ENCODE measurements around the gene WDR76. TPM values are rescaled to one million over a fixed set of nuclear protein-coding genes. Genes with fewer than 3 reads are reported as not detected.

The WDR76 gene
- total RNA-seq, 1 donor from 2014 or later = 61.4 TPM

GRCh38 chr15:43872416-43873020 lies 45.7 kb downstream of the WDR76 start:
- intact Hi-C loops (cut with micrococcal nuclease) = loop anchor here (1.0 kb wide), 2 partner anchors 194 to 347 kb away; no protein-coding TSS in a partner anchor

- intact Hi-C loops (cut with micrococcal nuclease) = no loop called here
Observed at GRCh38 chr15:43873651-43874050, 46.8 kb downstream of the WDR76 start.

GRCh38 chr15:43876872-43877271 lies 50.1 kb downstream of the WDR76 start:
- intact Hi-C loops (cut with micrococcal nuclease) = no loop called here

- intact Hi-C loops (cut with micrococcal nuclease) = no loop called here
Observed at GRCh38 chr15:43877371-43877770, 50.6 kb downstream of the WDR76 start.

- intact Hi-C loops (cut with micrococcal nuclease) = no loop called here
Observed at GRCh38 chr15:43878446-43878845, 51.6 kb downstream of the WDR76 start.

GRCh38 chr15:43879386-43880355 lies 52.9 kb downstream of the WDR76 start:
- intact Hi-C loops (cut with micrococcal nuclease) = no loop called here

- intact Hi-C loops (cut with micrococcal nuclease) = no loop called here
Observed at GRCh38 chr15:43880406-43881194, 53.8 kb downstream of the WDR76 start.

- intact Hi-C loops (cut with micrococcal nuclease) = no loop called here
Observed at GRCh38 chr15:43881245-43881644, 54.4 kb downstream of the WDR76 start.

GRCh38 chr15:43881944-43882343 lies 55.1 kb downstream of the WDR76 start:
- intact Hi-C loops (cut with micrococcal nuclease) = no loop called here

- intact Hi-C loops (cut with micrococcal nuclease) = no loop called here
Observed at GRCh38 chr15:43883571-43883970, 56.8 kb downstream of the WDR76 start.

GRCh38 chr15:43886558-43886957 lies 59.8 kb downstream of the WDR76 start:
- intact Hi-C loops (cut with micrococcal nuclease) = no loop called here

- intact Hi-C loops (cut with micrococcal nuclease) = no loop called here
Observed at GRCh38 chr15:43887901-43888300, 61.1 kb downstream of the WDR76 start.

- intact Hi-C loops (cut with micrococcal nuclease) = no loop called here
Observed at GRCh38 chr15:43889042-43889441, 62.2 kb downstream of the WDR76 start.

GRCh38 chr15:43893956-43894355 lies 67.2 kb downstream of the WDR76 start:
- intact Hi-C loops (cut with micrococcal nuclease) = no loop called here

GRCh38 chr15:43895586-43895985 lies 68.8 kb downstream of the WDR76 start:
- intact Hi-C loops (cut with micrococcal nuclease) = no loop called here

GRCh38 chr15:43896543-43896942 lies 69.7 kb downstream of the WDR76 start:
- intact Hi-C loops (cut with micrococcal nuclease) = no loop called here

- intact Hi-C loops (cut with micrococcal nuclease) = no loop called here
Observed at GRCh38 chr15:43898891-43899290, 72.1 kb downstream of the WDR76 start.

GRCh38 chr15:43899928-43900327 lies 73.1 kb downstream of the WDR76 start:
- intact Hi-C loops (cut with micrococcal nuclease) = no loop called here

GRCh38 chr15:43900996-43901395 lies 74.2 kb downstream of the WDR76 start:
- intact Hi-C loops (cut with micrococcal nuclease) = no loop called here

- intact Hi-C loops (cut with micrococcal nuclease) = no loop called here
Observed at GRCh38 chr15:43901495-43901894, 74.7 kb downstream of the WDR76 start.

- intact Hi-C loops (cut with micrococcal nuclease) = loop anchor here (1.0 kb wide), 2 partner anchors 162 to 315 kb away; no protein-coding TSS in a partner anchor
Observed at GRCh38 chr15:43903864-43904290, 77.1 kb downstream of the WDR76 start.

- intact Hi-C loops (cut with micrococcal nuclease) = no loop called here
Observed at GRCh38 chr15:43905755-43906154, 79.0 kb downstream of the WDR76 start.
